GM21367 (cell line): ENCODE measurements around the gene RWDD2A.
"Not testable (repeated sequence)": the region's sequence is repeated elsewhere in the genome, so short reads cannot be mapped to it uniquely, and the experiment has no call there.

ENCODE experiments used
- ATAC-seq: cut with Tn5 transposase; IDR thresholded peaks from one replicate; pipeline ENCODE4 v1.9.1; 2021; ENCODE audit not compliant: unreplicated experiment

The RWDD2A gene

GRCh38 chr6:83192871-83193746, at the start of gene RWDD2A, which contains the start of gene PGM3:
Gene RWDD2A, plus strand, starts transcription at chr6:83193357. Its CDS starts 1,095 bp downstream, at chr6:83194452.
Gene PGM3, minus strand, starts transcription at chr6:83193265. Its CDS starts 2,253 bp downstream, at chr6:83191012.
- peak; percentile 97 for ATAC-seq

GRCh38 chr6:83151114-83151513, 42.0 kb upstream of the RWDD2A start:
- no peak for ATAC-seq

- ATAC-seq: no peak
Observed at GRCh38 chr6:83152913-83153312, 40.2 kb upstream of the RWDD2A start.

- no peak for ATAC-seq
Observed at GRCh38 chr6:83153883-83154521, 39.2 kb upstream of the RWDD2A start.

- ATAC-seq: no peak
Observed at GRCh38 chr6:83155794-83156193, 37.4 kb upstream of the RWDD2A start.

GRCh38 chr6:83160167-83160566, 33.0 kb upstream of the RWDD2A start:
- no peak for ATAC-seq

- ATAC-seq: no peak
Observed at GRCh38 chr6:83167726-83168278, 25.4 kb upstream of the RWDD2A start.

- ATAC-seq: no peak
Observed at GRCh38 chr6:83168556-83168955, 24.6 kb upstream of the RWDD2A start.

GRCh38 chr6:83169106-83169505, 24.1 kb upstream of the RWDD2A start:
- no peak for ATAC-seq

- no peak for ATAC-seq
Observed at GRCh38 chr6:83169511-83169910, 23.6 kb upstream of the RWDD2A start.

- ATAC-seq: no peak
Observed at GRCh38 chr6:83176246-83176645, 16.9 kb upstream of the RWDD2A start.

GRCh38 chr6:83180426-83180950, 12.7 kb upstream of the RWDD2A start:
- no peak for ATAC-seq

GRCh38 chr6:83182114-83182513, 11.0 kb upstream of the RWDD2A start:
- ATAC-seq: no peak

- ATAC-seq: no peak
Observed at GRCh38 chr6:83183082-83183828, 9.9 kb upstream of the RWDD2A start.

GRCh38 chr6:83185096-83185495, 8.1 kb upstream of the RWDD2A start:
- ATAC-seq: no peak

GRCh38 chr6:83188501-83188900, 4.7 kb upstream of the RWDD2A start:
- ATAC-seq: no peak

- no peak for ATAC-seq
Observed at GRCh38 chr6:83190626-83191025, 2.5 kb upstream of the RWDD2A start.

GRCh38 chr6:83191974-83192373, 1.2 kb upstream of the RWDD2A start:
- not testable (repeated sequence) for ATAC-seq

- no peak for ATAC-seq
Observed at GRCh38 chr6:83192456-83192855, 701 bp upstream of the RWDD2A start.

- ATAC-seq: peak; percentile 28
Observed at GRCh38 chr6:83193747-83194566, 800 bp downstream of the RWDD2A start.
